Measurements from ENCODE around the gene SGO2. TPM values are rescaled to one million over a fixed set of nuclear protein-coding genes. Genes with fewer than 3 reads are reported as not detected.
"Not testable (repeated sequence)": the region's sequence is repeated elsewhere in the genome, so short reads cannot be mapped to it uniquely, and the experiment has no call there.

The SGO2 gene
- total RNA-seq, 1 donor from 2014 or later: 1.7 TPM

DNA sequence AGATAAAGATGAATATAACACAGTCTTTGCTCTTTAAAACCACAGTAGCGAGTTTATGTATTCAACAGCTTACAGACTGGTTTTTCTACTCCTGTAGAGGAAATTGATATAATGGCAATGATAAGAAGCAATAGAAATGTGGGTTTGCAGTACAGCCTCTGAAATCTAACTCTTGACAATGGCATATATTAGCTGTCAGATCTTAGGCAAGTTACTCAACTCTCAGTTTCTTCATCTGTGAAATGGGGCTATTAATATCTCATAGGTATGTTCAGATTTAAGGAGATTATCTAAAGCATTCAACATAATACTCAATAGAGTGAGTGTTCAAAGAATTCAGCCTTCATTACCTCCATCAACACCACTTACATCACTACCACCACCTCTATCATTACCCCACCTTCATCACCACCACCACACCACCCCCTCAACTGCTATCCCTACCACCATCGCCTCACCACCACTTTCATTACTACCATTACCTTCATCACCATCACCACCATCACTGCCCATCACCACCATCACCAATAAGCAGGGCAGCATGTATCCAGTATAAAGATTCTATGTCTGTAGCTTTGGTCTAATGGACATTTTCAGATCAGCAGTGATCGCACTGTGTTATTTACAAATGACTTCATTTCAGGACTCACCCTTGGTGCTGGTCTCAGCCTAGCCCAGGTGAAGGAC, 82.5 kb downstream of the SGO2 start:
- intact Hi-C loops (cut with DNase I): no loop called here
- no peaks in the 10 kb centered on the region for H3K9me3 ChIP-seq
- no peak overlapping the region for H3K4me3 ChIP-seq
- no peak for DNase-seq (ENCODE audit: extremely low spot score in 2 of 2)
- no peaks in the 10 kb centered on the region for H3K4me1 ChIP-seq
- no peak overlapping the region for H3K27ac ChIP-seq
- peaks cover 0 to 10% of the 10 kb centered on the region in 2 donors for H3K36me3 ChIP-seq
- TF ChIP-seq POLR2A (IDR thresholded peaks at IDR 0.05): no peak
- TF ChIP-seq, protein P1, sequence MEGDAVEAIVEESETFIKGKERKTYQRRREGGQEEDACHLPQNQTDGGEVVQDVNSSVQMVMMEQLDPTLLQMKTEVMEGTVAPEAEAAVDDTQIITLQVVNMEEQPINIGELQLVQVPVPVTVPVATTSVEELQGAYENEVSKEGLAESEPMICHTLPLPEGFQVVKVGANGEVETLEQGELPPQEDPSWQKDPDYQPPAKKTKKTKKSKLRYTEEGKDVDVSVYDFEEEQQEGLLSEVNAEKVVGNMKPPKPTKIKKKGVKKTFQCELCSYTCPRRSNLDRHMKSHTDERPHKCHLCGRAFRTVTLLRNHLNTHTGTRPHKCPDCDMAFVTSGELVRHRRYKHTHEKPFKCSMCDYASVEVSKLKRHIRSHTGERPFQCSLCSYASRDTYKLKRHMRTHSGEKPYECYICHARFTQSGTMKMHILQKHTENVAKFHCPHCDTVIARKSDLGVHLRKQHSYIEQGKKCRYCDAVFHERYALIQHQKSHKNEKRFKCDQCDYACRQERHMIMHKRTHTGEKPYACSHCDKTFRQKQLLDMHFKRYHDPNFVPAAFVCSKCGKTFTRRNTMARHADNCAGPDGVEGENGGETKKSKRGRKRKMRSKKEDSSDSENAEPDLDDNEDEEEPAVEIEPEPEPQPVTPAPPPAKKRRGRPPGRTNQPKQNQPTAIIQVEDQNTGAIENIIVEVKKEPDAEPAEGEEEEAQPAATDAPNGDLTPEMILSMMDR (IDR thresholded peaks at IDR 0.05): no peak
- TF ChIP-seq POLR2AphosphoS5 (IDR thresholded peaks at IDR 0.05; ENCODE audit: insufficient read depth in 1 of 2, low read depth in 1 of 2): no peak
- no peaks in the 10 kb centered on the region for H3K27me3 ChIP-seq

DNA sequence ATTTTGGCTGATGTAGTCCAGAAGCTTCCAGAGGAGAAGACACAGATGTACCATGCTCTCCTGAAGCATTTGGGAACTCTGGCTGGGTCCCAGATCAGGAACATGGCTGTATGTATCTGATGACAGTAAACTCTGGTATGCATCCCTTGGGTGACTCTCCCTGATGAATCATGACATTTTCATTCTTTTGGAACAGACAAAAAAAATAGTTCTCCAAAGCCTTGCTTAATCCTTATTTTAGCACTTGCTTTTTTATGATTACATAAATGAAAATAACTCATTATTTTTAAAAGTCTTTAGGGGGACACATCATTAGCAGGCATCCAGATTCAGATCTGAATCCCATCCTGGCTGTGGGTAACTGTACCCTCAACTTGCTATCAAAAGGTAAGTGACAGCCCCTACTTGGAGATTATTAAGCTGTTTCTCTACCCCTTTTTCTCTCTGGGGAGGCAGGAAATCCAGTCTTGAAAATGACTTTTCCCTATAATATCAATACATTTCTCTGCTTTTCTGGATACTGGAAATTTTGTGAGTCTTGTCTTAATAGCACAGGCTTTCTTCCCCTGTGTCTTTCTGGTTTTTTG, 83.1 kb downstream of the SGO2 start:
- Histone ChIP-seq H3K27me3 (no peaks in the 10 kb centered on the region), H3K36me3 (peaks cover 0 to 9% of the 10 kb centered on the region in 2 donors), H3K4me3 (no peak overlapping the region), H3K4me1 (no peaks in the 10 kb centered on the region), H3K9me3 (no peaks in the 10 kb centered on the region), H3K27ac (no peak overlapping the region)
- intact Hi-C loops (cut with DNase I): no loop called here
- no peak for DNase-seq (ENCODE audit: extremely low spot score in 2 of 2)
- TF ChIP-seq POLR2AphosphoS5 (IDR thresholded peaks at IDR 0.05; ENCODE audit: insufficient read depth in 1 of 2, low read depth in 1 of 2) (no peak), POLR2A (IDR thresholded peaks at IDR 0.05) (no peak)
- TF ChIP-seq, protein P1 (IDR thresholded peaks at IDR 0.05): no peak

DNA sequence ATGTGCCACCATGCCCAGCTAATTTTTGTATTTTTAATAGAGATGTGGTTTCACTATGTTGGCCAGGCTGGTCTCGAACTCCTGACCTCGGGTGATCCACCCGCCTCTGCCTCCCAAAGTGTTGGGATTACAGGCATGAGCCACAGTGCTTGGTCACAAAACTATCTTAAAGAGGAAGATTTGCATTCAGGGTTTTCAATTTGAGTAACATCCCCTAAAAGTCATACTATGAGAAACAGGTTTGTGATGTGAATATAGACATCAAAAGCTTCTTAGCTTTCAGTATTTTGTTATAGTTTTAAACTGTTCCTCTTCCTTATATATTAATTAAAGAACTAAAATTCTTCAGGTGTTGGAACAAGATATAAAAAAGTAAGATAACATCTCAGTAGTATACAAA, 84.2 kb downstream of the SGO2 start:
- H3K27ac ChIP-seq; H3K27me3 ChIP-seq; H3K36me3 ChIP-seq; H3K4me3 ChIP-seq; H3K9me3 ChIP-seq; DNase-seq (ENCODE audit: extremely low spot score in 2 of 2); intact Hi-C loops (cut with DNase I); H3K4me1 ChIP-seq: not testable (repeated sequence)

DNA sequence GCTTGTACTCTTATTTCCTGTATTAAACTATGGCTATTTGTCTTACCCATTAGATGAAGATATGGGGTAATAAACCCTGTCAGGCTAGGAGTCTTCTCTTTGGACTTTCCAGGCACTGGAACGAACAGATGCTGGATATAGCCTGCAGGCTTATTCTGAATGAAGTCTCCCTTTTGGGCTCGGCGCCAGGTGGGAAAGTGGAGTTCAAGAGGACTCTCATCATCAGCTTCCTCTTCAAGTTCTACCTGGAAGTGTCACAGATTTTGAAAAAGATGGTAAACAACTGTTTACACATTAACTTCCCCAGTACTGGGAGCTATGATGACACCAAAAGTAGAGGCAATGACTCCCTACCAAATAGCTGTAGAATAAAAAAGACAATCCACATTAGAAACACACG, 87.7 kb downstream of the SGO2 start:
- DNase-seq (ENCODE audit: extremely low spot score in 2 of 2): no peak
- Histone ChIP-seq H3K4me1 (no peaks in the 10 kb centered on the region), H3K4me3 (no peak overlapping the region), H3K27me3 (no peaks in the 10 kb centered on the region), H3K27ac (no peak overlapping the region), H3K9me3 (no peaks in the 10 kb centered on the region), H3K36me3 (no peaks in the 10 kb centered on the region)
- TF ChIP-seq POLR2A (IDR thresholded peaks at IDR 0.05) (no peak), POLR2AphosphoS5 (IDR thresholded peaks at IDR 0.05; ENCODE audit: insufficient read depth in 1 of 2, low read depth in 1 of 2) (no peak)
- TF ChIP-seq, protein P1 (IDR thresholded peaks at IDR 0.05): no peak
- intact Hi-C loops (cut with DNase I): no loop called here

DNA sequence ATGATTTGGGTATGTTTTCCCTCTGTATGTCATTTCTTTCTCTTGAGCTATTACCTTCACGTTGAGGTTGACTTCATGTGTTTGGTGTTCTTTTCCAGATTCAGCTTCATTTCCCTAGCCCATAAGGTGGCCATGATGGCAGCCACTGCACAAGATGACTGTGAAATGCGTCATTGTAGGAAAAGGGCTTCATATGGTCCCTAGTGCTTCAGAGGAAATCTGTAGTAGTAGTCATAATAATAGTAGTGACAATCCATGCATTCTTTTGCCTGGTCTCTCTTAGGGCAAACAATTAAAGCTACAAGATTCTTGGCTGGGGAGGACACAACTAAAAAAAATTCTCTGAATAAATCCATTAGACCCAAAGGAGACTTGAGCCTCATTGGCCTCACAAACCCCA, 88.2 kb downstream of the SGO2 start:
- no peaks in the 10 kb centered on the region for H3K27me3 ChIP-seq
- H3K36me3 ChIP-seq: no peaks in the 10 kb centered on the region
- H3K9me3 ChIP-seq: no peaks in the 10 kb centered on the region
- H3K27ac ChIP-seq: no peak overlapping the region
- TF ChIP-seq, protein P1 (IDR thresholded peaks at IDR 0.05): no peak
- TF ChIP-seq POLR2AphosphoS5 (IDR thresholded peaks at IDR 0.05; ENCODE audit: insufficient read depth in 1 of 2, low read depth in 1 of 2) (no peak), POLR2A (IDR thresholded peaks at IDR 0.05) (no peak)
- DNase-seq (ENCODE audit: extremely low spot score in 2 of 2): no peak
- H3K4me1 ChIP-seq: no peaks in the 10 kb centered on the region
- intact Hi-C loops (cut with DNase I): no loop called here
- H3K4me3 ChIP-seq: no peak overlapping the region
